HG02610 (cell line): ENCODE measurements around the gene SLC4A8.

Experiments
- ATAC-seq: cut with Tn5 transposase; IDR thresholded peaks from one replicate; pipeline ENCODE4 v1.9.1; 2021; ENCODE audit warnings: mild to moderate bottlenecking, moderate library complexity; ENCODE audit not compliant: unreplicated experiment

SLC4A8 gene

DNA sequence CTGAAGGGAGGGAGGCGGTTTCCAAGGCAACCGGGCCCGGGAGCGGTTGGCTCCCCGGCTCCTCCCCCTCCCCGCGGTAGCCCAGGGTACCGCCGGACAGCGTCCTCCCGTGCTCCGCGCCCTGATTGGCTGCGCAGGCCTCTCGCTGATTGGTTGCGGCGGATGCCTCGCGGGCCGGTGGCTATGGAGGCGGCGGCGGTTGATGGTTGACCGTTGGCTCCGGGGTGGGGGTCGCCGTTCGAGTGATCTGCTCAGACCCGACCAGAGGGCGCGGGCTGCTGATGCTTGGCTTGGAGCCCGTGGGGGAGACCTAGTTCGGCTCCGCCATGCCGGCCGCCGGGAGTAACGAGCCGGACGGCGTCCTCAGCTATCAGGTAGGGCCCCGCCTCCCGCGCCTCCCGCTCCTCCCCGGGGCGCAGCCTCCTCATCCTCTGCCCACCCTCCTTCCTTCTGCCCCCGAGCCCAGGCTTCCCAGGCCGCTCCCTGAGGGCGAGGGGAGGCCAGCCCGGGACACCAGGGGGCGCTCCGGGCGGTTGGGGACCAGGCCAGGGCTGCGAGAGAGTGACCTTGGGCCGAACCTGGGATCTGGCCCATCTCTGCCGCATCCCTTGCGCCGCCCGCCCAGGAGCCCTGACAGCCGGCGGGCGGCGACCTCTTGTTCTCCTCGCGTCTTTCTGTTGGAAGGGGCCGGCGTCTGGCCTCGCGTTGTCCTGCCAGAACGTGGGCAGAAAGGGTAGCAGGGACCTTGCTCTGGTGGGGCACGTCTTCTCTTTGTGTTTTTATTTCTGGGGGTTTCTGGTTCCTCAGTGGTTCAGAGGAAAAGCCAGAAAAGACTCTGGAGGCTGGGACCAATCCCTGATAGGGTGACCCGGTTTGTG lies at the start of gene SLC4A8:
SLC4A8 (plus strand) TSS at position 170 of the 878 bp plus-strand sequence; CDS start at position 327, 157 bp downstream.
- ATAC-seq = peak; percentile 93

- no peak for ATAC-seq
Measured at GRCh38 chr12:51374856-51375255, 49.8 kb upstream of the SLC4A8 start.

GRCh38 chr12:51377099-51377984 lies 47.3 kb upstream of the SLC4A8 start:
- no peak for ATAC-seq

DNA sequence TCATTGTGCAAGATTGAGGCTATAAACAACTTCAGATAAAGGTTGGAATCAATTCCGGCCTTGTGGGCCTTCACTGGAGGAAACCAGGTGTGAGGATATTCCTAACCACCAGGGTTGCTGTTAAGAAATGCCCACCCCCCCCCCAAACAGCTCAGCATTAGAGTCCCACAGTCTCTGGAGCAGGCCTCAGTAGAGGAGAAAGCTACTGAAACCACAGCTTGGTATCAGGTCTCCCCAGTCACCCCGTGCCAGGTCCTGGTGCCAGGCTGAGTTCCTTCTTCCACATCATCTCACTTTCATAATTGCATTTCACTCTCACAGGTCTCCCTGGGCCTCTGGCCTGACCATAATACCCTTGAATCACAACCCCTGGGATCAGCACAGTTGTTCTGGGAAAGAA lies 45.9 kb upstream of the SLC4A8 start:
- ATAC-seq = no peak

GRCh38 chr12:51379571-51379970 lies 45.1 kb upstream of the SLC4A8 start:
- ATAC-seq = no peak

DNA sequence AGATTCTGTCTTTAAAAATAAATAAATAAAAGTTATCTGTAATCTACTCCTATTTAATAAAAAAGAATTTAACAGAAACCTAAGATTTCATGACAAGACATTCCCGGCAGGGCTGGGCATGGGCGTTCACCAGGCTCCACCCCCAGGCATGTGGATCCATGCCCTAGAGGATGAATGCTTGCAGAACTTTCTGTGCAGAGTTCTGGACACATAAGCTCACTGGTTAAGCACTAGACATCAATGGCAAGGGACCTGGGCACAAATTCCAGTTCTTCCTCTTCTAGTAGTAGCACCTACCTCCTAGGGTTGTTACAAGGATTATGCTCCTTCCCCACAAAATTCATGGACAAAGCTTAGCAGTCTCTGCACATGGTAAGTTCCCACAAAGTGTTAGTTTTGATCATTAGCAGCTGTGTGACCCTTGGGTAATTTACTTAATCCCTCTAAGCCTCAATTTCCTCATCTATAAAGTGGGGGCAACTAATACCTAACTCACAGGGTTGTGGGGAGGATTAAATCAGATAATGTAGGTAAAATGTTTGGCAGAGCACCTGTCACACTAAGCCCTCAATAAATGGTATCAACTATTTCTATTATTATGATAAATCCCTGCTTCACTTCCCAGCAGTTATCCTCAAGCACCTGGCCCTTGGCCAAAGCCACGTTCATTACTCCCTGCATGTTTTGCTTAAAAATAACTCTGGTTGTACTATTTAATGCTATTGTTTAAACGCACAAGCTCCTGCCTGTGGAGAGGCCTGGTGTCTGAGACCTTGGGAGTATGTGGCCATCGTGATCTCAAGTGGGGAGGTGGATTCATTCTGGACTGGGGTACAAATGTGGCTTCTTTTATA lies 43.2 kb upstream of the SLC4A8 start:
- ATAC-seq = no peak

GRCh38 chr12:51382173-51382572 lies 42.5 kb upstream of the SLC4A8 start:
- ATAC-seq = no peak

GRCh38 chr12:51383269-51383905 lies 41.2 kb upstream of the SLC4A8 start:
- no peak for ATAC-seq

GRCh38 chr12:51386351-51386750 lies 38.3 kb upstream of the SLC4A8 start:
- no peak for ATAC-seq

- ATAC-seq = no peak
Measured at GRCh38 chr12:51388069-51388799, 36.4 kb upstream of the SLC4A8 start.

DNA sequence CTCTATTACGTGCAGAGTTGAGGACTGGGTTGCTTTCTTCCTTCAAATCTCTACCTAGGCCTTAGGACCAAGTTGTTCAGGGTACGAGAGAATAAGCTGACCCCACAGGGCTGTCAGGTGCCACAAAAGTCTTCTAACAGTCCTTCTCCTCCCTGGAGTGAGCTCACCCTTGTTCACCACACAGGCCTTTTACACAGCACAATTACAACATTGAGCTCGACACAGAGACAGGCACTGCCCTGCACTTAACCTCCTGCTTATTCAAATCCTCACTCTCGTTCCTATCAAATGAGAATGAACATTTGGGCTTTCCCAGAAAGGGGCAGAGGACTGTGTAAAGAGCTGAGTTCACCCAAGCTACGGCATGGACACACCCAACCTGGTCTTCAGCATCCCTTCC lies 35.8 kb upstream of the SLC4A8 start:
- ATAC-seq = no peak

GRCh38 chr12:51389302-51389999 lies 35.2 kb upstream of the SLC4A8 start:
- no peak for ATAC-seq

DNA sequence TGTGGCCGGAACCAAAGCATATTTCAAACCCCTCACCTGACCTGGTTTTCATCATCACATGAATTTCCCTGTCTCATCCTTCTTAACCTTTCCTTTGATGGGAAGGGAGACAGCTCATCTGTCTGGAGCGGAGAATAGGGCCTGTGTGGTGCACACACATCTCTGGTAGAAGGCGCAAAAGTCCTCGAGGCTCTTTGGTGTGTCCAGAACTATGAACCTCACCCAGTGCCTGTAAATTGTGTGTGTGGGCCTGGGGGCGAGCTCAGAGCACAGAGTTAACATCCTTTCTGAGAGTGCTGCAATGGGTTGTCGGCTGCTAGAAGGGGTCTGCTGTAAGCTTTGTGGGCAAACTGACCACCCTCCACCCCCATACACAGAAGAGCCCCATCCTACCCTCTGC lies 34.2 kb upstream of the SLC4A8 start:
- no peak for ATAC-seq

DNA sequence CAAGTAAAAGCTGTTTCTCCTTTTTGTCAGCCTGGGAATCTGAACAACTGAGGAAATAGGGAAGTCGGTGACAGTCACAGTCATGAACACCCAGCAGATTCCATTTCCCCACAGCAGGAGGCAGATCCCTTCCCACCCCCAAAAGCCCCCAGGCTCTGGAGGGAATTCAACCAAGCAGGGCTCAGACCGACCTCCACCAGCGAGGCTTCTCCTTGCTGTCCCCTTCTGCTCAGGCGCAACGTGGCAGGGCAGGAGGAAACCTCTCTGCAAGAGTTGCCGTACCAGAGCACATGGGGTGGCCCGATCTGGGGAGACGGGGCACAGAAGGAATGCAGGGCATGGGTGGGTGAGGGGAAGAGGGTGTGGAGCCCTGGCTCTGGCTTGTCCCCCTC lies 33.7 kb upstream of the SLC4A8 start:
- ATAC-seq = no peak

GRCh38 chr12:51391283-51392123 lies 33.1 kb upstream of the SLC4A8 start, which contains the start of gene GALNT6:
Gene GALNT6 (minus strand): TSS chr12:51391406. CDS start chr12:51379781, 11,625 bp downstream.
- ATAC-seq = peak; percentile 32

DNA sequence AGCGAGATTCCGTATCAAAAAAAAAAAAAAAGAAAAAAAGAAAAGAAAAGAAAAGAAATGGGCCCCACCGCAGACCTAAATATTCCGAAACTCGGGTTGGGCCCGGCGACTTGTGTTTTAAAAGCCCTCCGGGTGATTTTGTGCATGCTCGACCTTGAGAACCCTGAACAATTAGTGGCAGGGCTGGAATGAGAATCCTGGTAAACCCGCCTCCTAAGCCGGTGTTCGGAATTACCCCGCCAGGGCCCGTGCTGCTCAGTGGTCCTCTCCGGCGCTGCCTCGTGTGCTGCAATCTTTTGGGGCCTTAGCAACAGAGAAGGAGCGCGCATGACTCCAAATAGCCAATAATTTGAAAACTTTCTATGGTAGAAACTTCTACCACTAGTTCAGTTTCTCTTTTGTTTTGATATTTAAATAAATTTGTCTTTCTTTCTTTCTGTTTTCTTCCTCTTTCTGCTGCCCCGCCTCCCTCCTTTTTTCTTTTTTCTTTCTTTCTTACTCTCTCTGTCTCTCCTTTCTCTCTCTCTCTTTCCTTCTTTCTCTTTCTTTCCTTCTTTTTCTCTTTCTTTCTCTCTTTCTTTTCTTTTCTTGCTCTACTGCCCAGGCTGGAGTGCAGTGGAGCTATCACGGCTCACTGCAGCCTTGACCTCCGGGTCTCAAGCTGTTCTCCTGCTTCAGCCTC lies 31.9 kb upstream of the SLC4A8 start:
- peak; percentile 36 for ATAC-seq
